H1 (cell line): ENCODE measurements around the gene PRKN. TPM values are rescaled to one million over a fixed set of nuclear protein-coding genes. Genes with fewer than 3 reads are reported as not detected.

Source experiments
- CHD1 ChIP-seq: IDR thresholded peaks from 2 replicates; pipeline ENCODE4 v1.6.1; 2012; ENCODE audit warnings: low read depth, low read length, improper control_type of control experiment
- CHD7 ChIP-seq: fragments of 300-600 bp; sonication (generic); IDR thresholded peaks from 2 replicates; pipeline ENCODE4 v1.7.1; 2012; ENCODE audit warnings: low read length, moderate library complexity, mild to moderate bottlenecking, inconsistent platforms; ENCODE audit not compliant: insufficient replicate concordance
- JUND ChIP-seq: IDR thresholded peaks from 2 replicates; pipeline ENCODE4 v1.6.1; 2011; ENCODE audit warnings: mild to moderate bottlenecking, improper control_type of control experiment, low read length
- MAFK ChIP-seq: IDR thresholded peaks from 2 replicates; pipeline ENCODE4 v1.6.1; 2012; ENCODE audit warnings: low read depth, mild to moderate bottlenecking, improper control_type of control experiment, low read length
- polyA plus RNA-seq, 7 experiments: library from polyadenylated mRNA; depleted of rRNA in 3 of 7; stranded (reverse) in 5 of 7; unstranded in 2 of 7; fragments of >200 nt in 5 of 7; fragments of 200-250 nt in 2 of 7; gene quantifications; 1 replicate in 5 of 7; 2 replicates in 1 of 7; 4 replicates in 1 of 7; pipeline versions ENCODE4 v1.2.1 to v1.2.3, GENCODE V29; 2011 to 2013; ENCODE audit warnings: missing spikeins in 2 of 7, mixed read lengths in 2 of 7
- total RNA-seq: library from RNA; stranded (reverse); fragmentation: NEBNext Ultra II Directional; extraction: Animal tissue kit (Norgen Biotek cat#: 25700); gene quantifications from 2 replicates; pipeline ENCODE4 v1.2.1, GENCODE V29; 2021

The PRKN gene
- total and polyA plus RNA-seq, 2 of the 8 experiments (the other 6 are each of a cell fraction or from before 2014, with no cell fraction given), result 0.13 to 0.29 TPM

- TF ChIP-seq CHD7, result no peak
- no peak for TF ChIP-seq CHD1
- no peak for TF ChIP-seq MAFK
- no peak for TF ChIP-seq JUND
Observed at GRCh38 chr6:161400671-161401070, 1326.9 kb downstream of the PRKN start (continued).
